T1000 (cell line): ENCODE data around the gene OPA3.
A peak's percentile ranks its signal among the peaks of the same experiment; 100 is the strongest.

Source experiments
- DNase-seq: peaks from one replicate; lab custom pipeline; 2025; ENCODE audit warnings: mixed read lengths; lab: John Stamatoyannopoulos, UW

The OPA3 gene

GRCh38 chr19:45598267-45599001 is 13.8 kb upstream of the OPA3 start:
- no peak for DNase-seq

- no peak for DNase-seq
These were observed 13.0 kb upstream of the OPA3 start for GRCh38 chr19:45597425-45598111.

- no peak for DNase-seq
These were observed 11.2 kb upstream of the OPA3 start for GRCh38 chr19:45595814-45596213.

- DNase-seq: no peak
These were observed 8.9 kb upstream of the OPA3 start for GRCh38 chr19:45593520-45593919.

- DNase-seq: no peak
These were observed 7.8 kb upstream of the OPA3 start for GRCh38 chr19:45592366-45592765.

GRCh38 chr19:45591638-45592005 is 7.0 kb upstream of the OPA3 start:
- DNase-seq: no peak

GRCh38 chr19:45591004-45591637 is 6.5 kb upstream of the OPA3 start:
- no peak for DNase-seq

- DNase-seq: no peak
These were observed 5.8 kb upstream of the OPA3 start for GRCh38 chr19:45590300-45591003.

- DNase-seq: no peak
These were observed 5.2 kb upstream of the OPA3 start for GRCh38 chr19:45589768-45590167.

- no peak for DNase-seq
These were observed 3.3 kb upstream of the OPA3 start for GRCh38 chr19:45587873-45588272.

- no peak for DNase-seq
These were observed 566 bp upstream of the OPA3 start for GRCh38 chr19:45585158-45585577.

GRCh38 chr19:45581576-45581975 is 3.0 kb downstream of the OPA3 start:
- DNase-seq: no peak

- DNase-seq: no peak
These were observed 5.7 kb downstream of the OPA3 start for GRCh38 chr19:45578861-45579260.

GRCh38 chr19:45577111-45577905 is 7.3 kb downstream of the OPA3 start:
- peak; percentile 52 for DNase-seq

GRCh38 chr19:45576682-45577081 is 7.9 kb downstream of the OPA3 start:
- no peak for DNase-seq

GRCh38 chr19:45575216-45575615 is 9.4 kb downstream of the OPA3 start:
- no peak for DNase-seq

- DNase-seq: no peak
These were observed 10.1 kb downstream of the OPA3 start for GRCh38 chr19:45574526-45574925.

- no peak for DNase-seq
These were observed 13.0 kb downstream of the OPA3 start for GRCh38 chr19:45571457-45572220.

GRCh38 chr19:45569619-45570421 is 14.8 kb downstream of the OPA3 start:
- DNase-seq: no peak

- peak; percentile 74 for DNase-seq
These were observed 15.9 kb downstream of the OPA3 start for GRCh38 chr19:45568732-45569131.
